ENCODE data around the gene MBLAC1. TPM values are rescaled to one million over a fixed set of nuclear protein-coding genes. Genes with fewer than 3 reads are reported as not detected.

MBLAC1 gene
- total and polyA plus RNA-seq, 2 of the 4 experiments (the other 2 are of a cell fraction) = 0.72 to 1.4 TPM

DNA sequence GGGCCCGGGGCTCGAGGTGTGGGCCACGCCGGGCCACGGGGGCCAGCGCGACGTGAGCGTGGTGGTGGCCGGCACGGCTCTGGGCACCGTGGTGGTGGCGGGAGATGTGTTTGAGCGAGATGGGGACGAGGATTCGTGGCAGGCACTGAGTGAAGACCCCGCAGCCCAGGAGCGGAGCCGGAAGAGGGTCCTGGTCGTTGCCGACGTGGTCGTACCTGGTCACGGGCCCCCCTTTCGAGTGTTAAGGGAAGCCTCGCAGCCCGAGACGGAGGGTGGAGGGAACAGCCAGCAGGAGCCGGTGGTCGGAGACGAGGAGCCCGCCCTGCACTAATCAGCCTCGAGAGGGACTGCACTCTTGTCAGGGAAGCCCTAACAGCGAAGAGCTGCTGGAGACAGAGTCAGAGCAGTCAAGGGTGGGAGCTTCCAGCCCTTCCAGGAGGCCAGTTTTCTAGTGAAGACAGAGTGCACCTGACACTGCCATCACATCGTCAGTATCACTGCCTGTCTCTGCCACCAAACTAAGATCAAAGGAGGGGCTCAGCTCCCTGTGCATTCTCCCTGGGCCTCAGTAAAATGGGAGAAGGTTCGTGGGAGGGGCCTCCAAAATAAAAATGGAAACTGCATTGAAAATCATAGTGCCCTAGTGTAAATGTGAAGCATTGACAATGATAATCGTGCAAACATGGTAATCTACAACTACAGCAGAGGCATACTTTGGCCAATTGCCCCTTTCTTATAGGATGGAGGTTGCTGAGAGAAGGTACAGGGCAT is 1.3 kb downstream of the MBLAC1 start (continued):
- no peak for TF ChIP-seq RFX5 (IDR thresholded peaks at IDR 0.05; ENCODE audit: low read depth, low read length)
- TF ChIP-seq SMC3 (IDR thresholded peaks at IDR 0.05; ENCODE audit: low read depth, low read length) = no peak

DNA sequence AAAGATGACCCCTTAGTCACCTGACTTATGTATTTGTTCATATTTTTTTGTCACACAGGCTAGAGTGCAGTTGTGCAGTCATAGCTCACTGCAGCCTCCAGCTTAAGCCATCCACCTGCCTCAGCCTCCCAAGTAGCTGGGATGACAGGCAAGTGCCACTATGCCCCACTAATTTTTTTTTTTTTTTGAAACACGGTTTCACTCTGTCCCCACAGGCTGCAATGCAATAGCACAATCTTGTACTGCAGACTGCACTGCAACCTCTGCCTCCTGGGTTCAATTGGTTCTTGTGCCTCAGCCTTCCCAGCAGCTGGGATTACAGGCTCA is 1.8 kb downstream of the MBLAC1 start:
- ATAC-seq (ENCODE audit: low read depth) (no peak), DNase-seq (no peak)
- no peak overlapping the region for H3K4me3 ChIP-seq (ENCODE audit: insufficient read depth, low read depth, low read length)
- no CpG with 5 or more reads among the region's 1 CpG for WGBS, 2 experiments (ENCODE audit: extremely low coverage in 2 of 2, insufficient read length in 1 of 2)
- dilution Hi-C loops (cut with HindIII; ENCODE audit: low sequenced_read_pairs, unreplicated experiment) (no loop called here), intact Hi-C loops (cut with micrococcal nuclease) (no loop called here), in situ Hi-C loops (cut with MboI; ENCODE audit: low sequenced_read_pairs) (no loop called here)
- H3K14ac ChIP-seq (replicated peaks; ENCODE audit: low read depth, low read length) = no peak overlapping the region
- H4K20me1 ChIP-seq (ENCODE audit: insufficient read depth, low read length) = no peaks in the 10 kb centered on the region
- no peaks in the 10 kb centered on the region for H3K9me3 ChIP-seq (ENCODE audit: control insufficient read depth, insufficient read depth, low read length)
- peaks cover 4% of the 10 kb centered on the region; the same call in 1 of the 2 replicates for H3K36me3 ChIP-seq (ENCODE audit: control insufficient read depth, insufficient read depth, low read length)
- H4K8ac ChIP-seq (ENCODE audit: low read depth in 2 of 2, low read length in 2 of 2) = peak overlapping the region in 1 of 2 experiments; percentile 94; a peak in 1 of 4 replicates
- CTCF ChIA-PET = interaction anchor here (0.6 kb wide), 1 partner anchor 139 kb away, joined by 3 read pairs; no protein-coding TSS in a partner anchor
- peaks cover 4% of the 10 kb centered on the region; the same call in 1 of the 2 replicates for H3K9me1 ChIP-seq (ENCODE audit: insufficient read depth, low read length)
- H2AFZ ChIP-seq (replicated peaks; ENCODE audit: low read length, poor library complexity) = no peak overlapping the region
- no peak overlapping the region for H4K5ac ChIP-seq (ENCODE audit: low read depth, low read length)
- peak overlapping the region; percentile 94; the same call in 1 of the 2 replicates for H3K23ac ChIP-seq (ENCODE audit: low read depth, low read length)
- no peak overlapping the region for H2AK5ac ChIP-seq (ENCODE audit: low read depth, low read length)
- H3K79me1 ChIP-seq (ENCODE audit: low read depth in 1 of 2, low read length in 2 of 2) = peaks cover 12 to 43% of the 10 kb centered on the region in 2 experiments; a peak in 3 of 4 replicates
- no peak overlapping the region for H3K56ac ChIP-seq (ENCODE audit: extremely low read depth, insufficient read depth, low read length)
- no peak overlapping the region for H3K18ac ChIP-seq (ENCODE audit: low read depth, low read length)
- no peak overlapping the region for H2BK20ac ChIP-seq (ENCODE audit: low read depth, low read length)
- no peak overlapping the region for H3K9ac ChIP-seq (ENCODE audit: low read depth, low read length)
- no peak overlapping the region for H2BK5ac ChIP-seq (ENCODE audit: low read depth, low read length, poor library complexity, severe bottlenecking)
- no peak overlapping the region for H2BK120ac ChIP-seq (ENCODE audit: low read depth, low read length)
- H3K4ac ChIP-seq (ENCODE audit: low read depth, low read length) = no peak overlapping the region
- no peak overlapping the region for H3K27ac ChIP-seq (ENCODE audit: insufficient read depth, low read length)
- no peak overlapping the region for H2BK15ac ChIP-seq (ENCODE audit: low read depth, low read length)
- POLR2A ChIA-PET (ENCODE audit: unreplicated experiment) = no interaction called here
- H3K4me1 ChIP-seq (ENCODE audit: control insufficient read depth, insufficient read depth, low read length) = peaks cover 2% of the 10 kb centered on the region; the same call in 1 of the 2 replicates
- no peaks in the 10 kb centered on the region for H3K27me3 ChIP-seq (ENCODE audit: control insufficient read depth, insufficient read depth, low read length)
- H4K91ac ChIP-seq (ENCODE audit: insufficient read depth, low read depth, low read length) = no peak overlapping the region
- no TSS peak for BruUV-seq (replicated peaks)
- no peak overlapping the region for H2AK9ac ChIP-seq (replicated peaks; ENCODE audit: low read depth, low read length, poor library complexity)
- H3K4me2 ChIP-seq (ENCODE audit: low read depth, low read length) = no peak overlapping the region
- no peak for TF ChIP-seq RFX5 (IDR thresholded peaks at IDR 0.05; ENCODE audit: low read depth, low read length)
- no peak for TF ChIP-seq RAD21 (IDR thresholded peaks at IDR 0.05; ENCODE audit: low read length)
- TF ChIP-seq, protein P1, sequence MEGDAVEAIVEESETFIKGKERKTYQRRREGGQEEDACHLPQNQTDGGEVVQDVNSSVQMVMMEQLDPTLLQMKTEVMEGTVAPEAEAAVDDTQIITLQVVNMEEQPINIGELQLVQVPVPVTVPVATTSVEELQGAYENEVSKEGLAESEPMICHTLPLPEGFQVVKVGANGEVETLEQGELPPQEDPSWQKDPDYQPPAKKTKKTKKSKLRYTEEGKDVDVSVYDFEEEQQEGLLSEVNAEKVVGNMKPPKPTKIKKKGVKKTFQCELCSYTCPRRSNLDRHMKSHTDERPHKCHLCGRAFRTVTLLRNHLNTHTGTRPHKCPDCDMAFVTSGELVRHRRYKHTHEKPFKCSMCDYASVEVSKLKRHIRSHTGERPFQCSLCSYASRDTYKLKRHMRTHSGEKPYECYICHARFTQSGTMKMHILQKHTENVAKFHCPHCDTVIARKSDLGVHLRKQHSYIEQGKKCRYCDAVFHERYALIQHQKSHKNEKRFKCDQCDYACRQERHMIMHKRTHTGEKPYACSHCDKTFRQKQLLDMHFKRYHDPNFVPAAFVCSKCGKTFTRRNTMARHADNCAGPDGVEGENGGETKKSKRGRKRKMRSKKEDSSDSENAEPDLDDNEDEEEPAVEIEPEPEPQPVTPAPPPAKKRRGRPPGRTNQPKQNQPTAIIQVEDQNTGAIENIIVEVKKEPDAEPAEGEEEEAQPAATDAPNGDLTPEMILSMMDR (conservative IDR thresholded peaks at IDR 0.05; ENCODE audit: low read depth, low read length) = no peak
- TF ChIP-seq MXI1 (IDR thresholded peaks at IDR 0.05; ENCODE audit: borderline replicate concordance, low read depth, low read length) = no peak
- no peak for TF ChIP-seq RCOR1 (IDR thresholded peaks at IDR 0.05; ENCODE audit: insufficient replicate concordance, low read length)
- TF ChIP-seq, protein P2, sequence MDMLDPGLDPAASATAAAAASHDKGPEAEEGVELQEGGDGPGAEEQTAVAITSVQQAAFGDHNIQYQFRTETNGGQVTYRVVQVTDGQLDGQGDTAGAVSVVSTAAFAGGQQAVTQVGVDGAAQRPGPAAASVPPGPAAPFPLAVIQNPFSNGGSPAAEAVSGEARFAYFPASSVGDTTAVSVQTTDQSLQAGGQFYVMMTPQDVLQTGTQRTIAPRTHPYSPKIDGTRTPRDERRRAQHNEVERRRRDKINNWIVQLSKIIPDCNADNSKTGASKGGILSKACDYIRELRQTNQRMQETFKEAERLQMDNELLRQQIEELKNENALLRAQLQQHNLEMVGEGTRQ (IDR thresholded peaks at IDR 0.05; ENCODE audit: low read depth, low read length) = no peak
- TF ChIP-seq CEBPB (IDR thresholded peaks at IDR 0.05; ENCODE audit: low read depth, low read length) = no peak
- TF ChIP-seq MAZ (IDR thresholded peaks at IDR 0.05; ENCODE audit: borderline replicate concordance, low read depth, low read length) = no peak
- no peak for TF ChIP-seq BHLHE40 (IDR thresholded peaks at IDR 0.05; ENCODE audit: low read depth, low read length)
- no peak for TF ChIP-seq SMC3 (IDR thresholded peaks at IDR 0.05; ENCODE audit: low read depth, low read length)
- no peak for TF ChIP-seq MAFK (IDR thresholded peaks at IDR 0.05; ENCODE audit: low read depth, low read length)
- TF ChIP-seq NFE2L2 (IDR thresholded peaks at IDR 0.05; ENCODE audit: low read depth, low read length) = no peak
